Nephron progenitor cell (in vitro differentiated cells): ENCODE measurements around the gene ANO6.

Experiments
- DNase-seq: peaks from one replicate; pipeline ENCODE4 v3.0.0; 2021
- H3K27ac Mint-ChIP-seq: 2 replicates; pipeline ENCODE4 v1.8.0; 2021; ENCODE audit warnings: mild to moderate bottlenecking, moderate library complexity, mixed read lengths
- H3K27me3 Mint-ChIP-seq: 2 replicates; pipeline ENCODE4 v1.8.0; 2021; ENCODE audit warnings: mild to moderate bottlenecking, low read depth, mixed read lengths; ENCODE audit not compliant: poor library complexity
- H3K36me3 Mint-ChIP-seq: 2 replicates; pipeline ENCODE4 v1.8.0; 2021; ENCODE audit warnings: low read depth, mixed read lengths
- H3K4me1 Mint-ChIP-seq: 2 replicates; pipeline ENCODE4 v1.8.0; 2021; ENCODE audit warnings: mixed read lengths
- H3K4me3 Mint-ChIP-seq: 2 replicates; pipeline ENCODE4 v1.8.0; 2021; ENCODE audit warnings: mild to moderate bottlenecking, moderate library complexity, mixed read lengths
- H3K9me3 Mint-ChIP-seq: 2 replicates; pipeline ENCODE4 v1.8.0; 2021; ENCODE audit warnings: mild to moderate bottlenecking, moderate library complexity, mixed read lengths
- CTCF ChIP-seq: fragments of 200-600 bp; sonication (generic); IDR thresholded peaks from 2 replicates; pipeline ENCODE4 v1.5.0; 2021; ENCODE audit warnings: antibody characterized with exemption

The ANO6 gene

GRCh38 chr12:45220363-45220931 lies 4.6 kb downstream of the ANO6 start:
- Mint-ChIP-seq H3K36me3 (peaks cover 35% of the 10 kb centered on the region), H3K27ac (no peak overlapping the region), H3K27me3 (no peaks in the 10 kb centered on the region), H3K9me3 (peaks cover 15% of the 10 kb centered on the region), H3K4me3 (peak overlapping the region; percentile 23), H3K4me1 (peaks cover 53% of the 10 kb centered on the region)
- TF ChIP-seq CTCF = no peak
- no peak for DNase-seq

- H3K27me3 Mint-ChIP-seq = no peaks in the 10 kb centered on the region
- H3K36me3 Mint-ChIP-seq = peaks cover 40% of the 10 kb centered on the region
- H3K9me3 Mint-ChIP-seq = peaks cover 20% of the 10 kb centered on the region
- DNase-seq = no peak
- no peak for TF ChIP-seq CTCF
- peaks cover 53% of the 10 kb centered on the region for H3K4me1 Mint-ChIP-seq
- no peak overlapping the region for H3K27ac Mint-ChIP-seq
- no peak overlapping the region for H3K4me3 Mint-ChIP-seq
Observed at GRCh38 chr12:45220969-45221368, 5.1 kb downstream of the ANO6 start.

- peaks cover 23% of the 10 kb centered on the region for H3K9me3 Mint-ChIP-seq
- DNase-seq = no peak
- H3K4me1 Mint-ChIP-seq = peaks cover 31% of the 10 kb centered on the region
- H3K36me3 Mint-ChIP-seq = peaks cover 60% of the 10 kb centered on the region
- no peak overlapping the region for H3K4me3 Mint-ChIP-seq
- no peak overlapping the region for H3K27ac Mint-ChIP-seq
- TF ChIP-seq CTCF = no peak
- H3K27me3 Mint-ChIP-seq = no peaks in the 10 kb centered on the region
Observed at GRCh38 chr12:45223868-45224267, 8.0 kb downstream of the ANO6 start.

- no peaks in the 10 kb centered on the region for H3K27me3 Mint-ChIP-seq
- H3K4me3 Mint-ChIP-seq = no peak overlapping the region
- H3K36me3 Mint-ChIP-seq = peaks cover 60% of the 10 kb centered on the region
- H3K27ac Mint-ChIP-seq = no peak overlapping the region
- H3K9me3 Mint-ChIP-seq = peaks cover 23% of the 10 kb centered on the region
- H3K4me1 Mint-ChIP-seq = peaks cover 26% of the 10 kb centered on the region
- TF ChIP-seq CTCF = no peak
- DNase-seq = no peak
Observed at GRCh38 chr12:45224311-45224710, 8.4 kb downstream of the ANO6 start.

GRCh38 chr12:45226021-45226420 lies 10.1 kb downstream of the ANO6 start:
- Mint-ChIP-seq H3K4me3 (no peak overlapping the region), H3K27me3 (no peaks in the 10 kb centered on the region), H3K9me3 (peaks cover 22% of the 10 kb centered on the region), H3K4me1 (peaks cover 13% of the 10 kb centered on the region), H3K36me3 (peaks cover 68% of the 10 kb centered on the region), H3K27ac (no peak overlapping the region)
- no peak for DNase-seq
- no peak for TF ChIP-seq CTCF

- H3K4me1 Mint-ChIP-seq = peaks cover 22% of the 10 kb centered on the region
- DNase-seq = no peak
- no peak for TF ChIP-seq CTCF
- no peak overlapping the region for H3K4me3 Mint-ChIP-seq
- peaks cover 57% of the 10 kb centered on the region for H3K36me3 Mint-ChIP-seq
- peak overlapping the region; percentile 6 for H3K27ac Mint-ChIP-seq
- no peaks in the 10 kb centered on the region for H3K27me3 Mint-ChIP-seq
- peaks cover 14% of the 10 kb centered on the region for H3K9me3 Mint-ChIP-seq
Observed at GRCh38 chr12:45227316-45228067, 11.6 kb downstream of the ANO6 start.
